NOMO-1 treated with dmso at 0.1 percent for 144 hours (cell line): ENCODE results near the gene C1orf159.

Source experiments
- DNase-seq: peaks from one replicate; lab custom pipeline; 2025; ENCODE audit not compliant: unreplicated experiment; lab: John Stamatoyannopoulos, UW

C1orf159 gene

DNA sequence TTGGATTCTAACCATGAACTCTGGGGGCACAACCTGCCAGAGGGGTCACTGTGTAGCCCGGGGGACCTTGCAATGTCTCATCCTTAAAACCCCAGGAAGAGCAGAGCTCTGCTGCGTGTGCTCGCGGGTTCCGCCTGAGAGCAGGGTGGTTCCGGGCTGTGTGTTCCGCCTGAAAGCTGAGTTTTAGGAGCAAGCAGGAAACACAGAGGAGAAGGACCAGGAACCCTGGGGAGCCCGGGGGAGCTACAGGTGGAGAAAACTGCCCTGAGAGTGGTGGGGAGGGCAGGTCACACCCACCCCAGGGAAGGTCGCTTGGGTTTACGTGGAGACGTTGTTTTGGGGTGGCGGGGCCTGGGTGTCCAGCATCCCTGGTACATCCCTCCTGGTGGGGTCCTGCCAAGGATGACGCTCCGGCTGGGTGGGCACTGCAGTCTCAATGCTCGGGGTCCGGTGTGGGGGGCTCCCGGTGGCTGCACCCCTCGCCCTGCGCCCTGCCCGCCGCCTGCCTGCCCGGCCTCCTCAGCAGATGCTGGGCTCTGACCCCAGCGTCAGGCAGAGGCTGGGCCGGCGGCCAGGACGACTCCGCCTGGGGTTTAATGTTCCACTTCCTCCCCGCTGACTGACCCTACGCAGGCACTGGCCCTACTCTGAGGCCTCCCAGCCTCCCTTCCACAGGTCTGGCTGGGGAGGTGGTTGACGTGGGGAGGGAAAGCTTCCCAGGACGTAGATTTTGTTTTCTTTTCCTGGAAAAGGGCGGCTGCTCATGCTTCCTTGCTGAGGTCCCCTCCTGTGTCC lies 17.3 kb upstream of the C1orf159 start:
- no peak for DNase-seq

DNA sequence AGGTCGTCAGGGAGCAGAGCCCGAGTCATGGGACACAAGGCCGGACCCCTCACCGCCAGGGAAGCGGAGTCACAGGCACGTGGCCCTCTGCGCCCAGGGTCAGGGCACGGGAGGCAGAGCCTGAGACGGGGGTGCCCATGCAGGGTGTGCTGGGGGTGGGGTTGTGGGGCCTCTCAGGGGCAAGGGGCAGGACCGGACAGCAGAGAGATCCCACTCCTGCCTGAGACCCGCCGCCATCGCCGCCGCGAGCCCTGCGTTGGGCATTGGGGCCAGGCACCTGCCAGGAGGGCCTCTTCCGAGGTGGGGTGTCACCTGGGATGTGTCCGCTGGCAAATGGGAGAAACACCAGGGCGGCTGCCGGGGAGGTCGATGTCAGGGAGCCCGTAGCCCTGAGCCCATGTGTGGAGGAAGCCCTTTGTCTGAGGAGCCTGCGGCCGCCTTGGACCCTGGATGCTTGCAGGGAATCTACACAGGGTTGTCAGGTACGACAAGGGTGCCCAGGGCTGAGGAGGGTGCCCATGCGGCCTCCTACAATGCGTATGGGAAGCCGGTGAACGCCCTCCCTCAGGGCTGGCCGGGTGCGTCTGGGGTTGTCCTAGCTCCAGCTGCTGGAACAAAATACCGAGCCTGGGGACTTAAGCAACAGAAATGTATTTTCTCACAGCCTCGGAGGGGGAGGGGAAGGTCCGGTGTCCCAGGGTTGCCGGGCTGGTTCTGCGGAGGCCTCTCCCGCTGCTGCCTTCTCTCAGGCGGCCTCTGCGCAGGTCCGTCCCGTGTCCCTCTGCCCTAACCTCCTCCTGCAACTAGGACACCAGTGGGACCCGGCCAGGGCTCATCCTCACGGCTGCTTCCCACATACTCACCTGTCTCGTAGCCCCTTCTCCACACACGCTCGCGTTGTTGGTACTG lies 16.4 kb upstream of the C1orf159 start:
- no peak for DNase-seq

DNA sequence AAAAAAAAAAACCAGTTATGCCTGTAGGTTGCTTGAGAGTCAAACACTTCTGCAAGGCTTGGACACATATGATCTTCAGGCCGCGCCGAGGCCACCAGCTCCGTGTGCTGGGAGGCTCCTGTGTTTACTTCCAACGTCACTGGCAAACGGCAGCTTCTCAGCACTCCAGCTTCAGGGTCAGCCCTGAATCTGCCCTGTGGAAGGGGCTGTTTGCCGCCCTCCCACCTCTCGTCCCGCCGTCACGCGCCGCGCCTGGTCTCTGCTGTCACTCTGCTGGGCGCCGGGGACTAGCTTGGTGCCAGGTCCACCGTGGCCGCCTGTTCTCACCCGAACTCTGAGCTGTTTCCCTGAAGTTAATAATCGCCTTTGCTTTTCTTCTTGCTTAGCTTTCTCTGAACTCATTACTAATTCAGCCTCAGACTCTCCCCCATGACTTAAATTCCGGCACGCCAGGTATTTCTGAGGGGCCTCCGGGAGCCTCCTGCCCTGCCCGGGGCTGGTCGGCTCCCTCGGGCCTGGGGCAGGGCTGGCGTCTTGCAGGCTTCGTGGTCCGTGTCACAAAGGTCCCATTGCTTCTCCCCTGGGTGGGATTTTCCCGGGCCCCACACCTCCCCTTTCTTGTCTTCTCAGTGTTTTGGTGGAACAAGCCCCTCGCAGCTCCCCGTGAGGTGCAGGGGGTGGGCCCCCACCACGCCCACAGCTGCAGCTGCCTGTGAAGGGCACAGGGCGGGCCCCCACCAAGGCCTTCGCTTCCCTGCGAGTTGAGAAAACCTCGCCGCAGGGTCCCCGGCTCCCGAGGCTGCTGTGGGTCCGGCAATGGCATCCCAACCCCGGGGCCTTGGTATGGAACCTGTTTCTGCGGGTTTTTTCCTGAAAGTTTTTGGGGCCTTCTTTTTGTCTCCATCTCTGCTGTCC lies 14.6 kb upstream of the C1orf159 start:
- DNase-seq: no peak

DNA sequence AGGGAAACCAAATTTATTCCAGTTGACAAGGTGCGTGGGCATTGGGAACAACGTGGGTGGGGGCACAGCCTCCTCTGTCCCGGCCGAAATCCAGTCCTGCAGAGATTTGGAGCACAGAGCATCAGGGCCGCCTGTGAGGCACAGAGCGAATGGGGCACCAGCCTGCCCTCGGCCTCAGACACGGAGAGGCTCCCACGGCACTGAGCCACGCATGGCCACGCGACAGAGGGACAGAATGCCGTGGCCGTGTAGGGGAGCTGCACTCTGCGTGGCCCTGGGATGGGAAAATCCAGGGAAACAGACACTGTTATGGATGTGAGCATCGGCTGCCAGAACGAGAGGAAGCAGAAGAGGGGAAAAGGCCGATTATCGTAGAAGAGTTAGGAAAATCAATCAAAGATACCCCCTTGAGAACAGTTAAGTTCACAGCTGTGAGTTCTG lies 13.5 kb upstream of the C1orf159 start:
- no peak for DNase-seq

DNA sequence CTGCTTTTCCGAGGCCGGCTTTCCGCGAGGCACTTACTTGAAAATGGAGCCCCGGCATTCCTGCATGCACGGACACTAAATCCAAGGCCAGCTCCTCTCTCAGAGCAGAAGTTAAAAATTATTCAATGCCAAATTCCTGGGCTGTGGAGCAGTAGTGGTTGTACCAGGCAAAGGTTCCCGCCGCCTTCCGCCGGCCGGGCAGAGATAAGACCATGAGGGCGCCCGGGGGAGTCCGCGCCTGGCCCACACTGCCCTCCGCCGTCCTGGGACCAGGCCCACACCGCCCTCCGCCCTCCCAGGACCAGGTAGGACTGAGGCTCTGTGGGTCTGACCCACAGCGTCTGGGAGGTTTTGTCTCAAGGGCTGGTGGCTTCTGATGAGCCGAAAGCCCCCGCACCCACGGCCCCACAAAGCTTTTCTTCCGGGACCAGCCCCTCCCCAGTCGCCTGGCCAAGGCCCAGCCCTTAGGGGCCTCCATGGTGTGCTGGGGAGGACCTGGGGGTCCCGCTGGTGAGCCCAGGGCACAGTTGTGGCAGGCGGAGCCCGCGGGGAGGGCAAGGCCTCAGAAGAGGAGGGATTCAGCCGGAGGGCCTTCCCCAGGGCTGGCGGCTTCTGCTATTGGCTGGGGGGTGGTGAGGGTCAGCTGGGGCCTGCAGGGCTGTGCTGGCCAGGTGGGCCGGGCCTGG lies 12.7 kb upstream of the C1orf159 start:
- no peak for DNase-seq

DNA sequence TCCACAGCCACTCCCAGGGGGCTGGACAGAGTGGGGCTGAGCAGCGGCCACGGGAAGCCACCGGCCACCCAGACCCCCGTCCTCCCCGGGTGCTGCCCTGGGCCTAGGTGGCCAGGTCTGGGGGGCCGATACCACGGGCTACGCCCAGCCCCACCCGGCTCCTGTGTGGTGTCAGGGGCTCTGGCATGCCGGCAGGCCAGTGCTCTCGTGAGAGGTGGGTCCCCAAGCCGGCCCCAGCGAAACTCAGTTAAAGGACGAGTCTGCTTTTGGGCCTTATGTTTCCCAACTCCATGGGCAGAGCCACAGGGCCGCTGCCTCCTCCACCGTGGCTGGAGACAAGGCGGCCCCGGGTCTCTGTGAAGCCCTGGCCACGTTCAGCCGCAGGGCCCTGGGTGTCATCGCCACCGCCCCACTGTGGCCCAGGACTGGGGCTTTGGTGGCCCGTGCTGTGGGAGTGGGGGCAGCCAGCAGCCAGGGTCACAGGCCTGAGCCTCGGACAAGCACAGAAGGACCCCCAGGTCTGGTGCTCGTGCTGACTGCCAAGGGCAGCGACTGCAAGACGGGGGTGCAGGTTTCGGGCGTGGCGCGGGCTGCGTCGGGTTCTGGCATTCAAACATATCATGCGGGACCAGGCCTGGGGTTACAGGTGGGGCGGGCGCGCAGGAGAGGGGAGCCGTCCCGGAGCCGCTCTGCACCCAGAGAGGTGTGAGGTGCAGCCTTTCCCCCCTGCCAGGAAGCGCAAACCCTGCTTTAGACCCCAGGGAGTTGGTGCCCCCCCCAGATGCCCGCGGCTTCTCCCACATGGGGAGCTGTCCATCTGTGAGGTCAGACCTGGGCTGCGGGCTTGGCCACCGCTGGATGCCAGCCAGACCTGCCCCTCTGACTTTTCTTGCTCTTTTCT lies 11.9 kb upstream of the C1orf159 start:
- DNase-seq: no peak

DNA sequence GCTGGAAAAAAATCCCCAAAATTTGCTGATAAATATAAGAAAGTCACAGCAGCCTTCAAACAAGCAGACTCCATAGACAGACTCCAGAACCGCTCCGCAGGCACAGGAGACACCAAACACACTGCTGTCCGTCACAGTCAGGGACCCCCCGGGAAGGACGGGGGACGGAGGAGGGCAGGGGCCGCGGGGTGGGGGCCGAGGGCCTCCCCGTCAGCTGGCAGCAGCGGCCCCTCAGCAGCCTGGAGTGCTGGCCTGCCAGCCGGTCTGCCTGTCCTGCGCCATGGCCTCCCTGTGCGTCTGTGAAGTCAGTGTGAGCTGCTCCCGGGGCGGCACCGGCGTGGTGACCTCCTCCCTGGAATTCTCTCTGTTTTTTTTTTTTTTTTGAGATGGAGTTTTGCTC lies 10.1 kb upstream of the C1orf159 start:
- DNase-seq: no peak

DNA sequence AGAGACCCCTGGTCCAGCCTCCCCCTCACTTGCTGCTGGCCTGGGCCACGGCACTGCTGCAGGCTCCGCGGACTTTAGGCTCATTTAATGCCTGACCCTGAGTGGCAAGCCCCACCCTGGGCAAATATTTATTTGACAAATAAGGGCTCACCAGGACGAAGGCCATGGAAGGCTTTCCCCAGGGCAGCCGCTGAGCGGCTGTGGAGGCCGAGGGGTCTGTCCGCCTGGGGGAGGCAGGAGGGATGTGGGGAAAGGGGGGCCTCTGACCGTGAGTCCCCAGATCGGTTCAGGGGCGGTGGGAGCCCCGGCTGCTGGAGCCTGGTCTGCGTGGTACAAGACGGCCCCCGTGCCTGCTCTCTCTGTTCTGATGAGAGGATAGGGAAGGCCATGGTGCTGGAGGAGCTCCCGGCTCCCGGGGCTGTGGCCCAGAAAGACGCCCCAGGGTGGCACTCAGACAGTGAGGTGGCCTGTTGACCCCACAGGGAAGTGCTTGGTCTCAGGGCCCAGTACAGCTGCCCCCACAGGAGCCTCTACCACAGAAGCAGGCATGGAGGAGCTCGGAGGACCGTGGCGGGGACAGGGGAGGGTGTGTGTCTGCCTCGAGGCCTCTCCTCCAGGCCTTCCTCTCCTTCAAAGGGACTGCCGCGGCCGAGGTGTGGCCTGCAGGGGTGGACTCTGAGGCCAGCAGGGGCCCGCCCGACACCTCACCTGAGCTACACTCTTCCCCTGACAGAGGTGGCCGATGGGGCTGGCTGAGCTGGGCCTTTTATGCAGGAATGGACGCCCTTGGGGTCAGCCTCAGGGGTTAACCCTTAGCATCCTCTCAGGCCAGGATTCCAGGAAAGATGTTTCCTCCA lies 9.1 kb upstream of the C1orf159 start:
- no peak for DNase-seq

DNA sequence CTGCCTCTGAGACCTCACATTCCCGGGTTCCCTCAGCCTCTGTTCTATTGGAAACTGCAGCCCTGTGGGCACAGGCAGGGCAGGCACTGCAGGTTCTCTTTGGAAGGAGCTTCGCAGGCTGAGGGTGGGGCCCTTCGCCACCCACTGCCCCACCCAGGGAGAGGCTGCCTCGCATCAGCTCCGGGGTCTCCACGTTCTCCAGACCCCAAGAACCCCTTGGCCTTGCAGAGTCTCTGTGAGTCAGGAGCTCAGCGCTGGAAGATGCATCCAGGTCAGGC lies 8.6 kb upstream of the C1orf159 start:
- DNase-seq: no peak

DNA sequence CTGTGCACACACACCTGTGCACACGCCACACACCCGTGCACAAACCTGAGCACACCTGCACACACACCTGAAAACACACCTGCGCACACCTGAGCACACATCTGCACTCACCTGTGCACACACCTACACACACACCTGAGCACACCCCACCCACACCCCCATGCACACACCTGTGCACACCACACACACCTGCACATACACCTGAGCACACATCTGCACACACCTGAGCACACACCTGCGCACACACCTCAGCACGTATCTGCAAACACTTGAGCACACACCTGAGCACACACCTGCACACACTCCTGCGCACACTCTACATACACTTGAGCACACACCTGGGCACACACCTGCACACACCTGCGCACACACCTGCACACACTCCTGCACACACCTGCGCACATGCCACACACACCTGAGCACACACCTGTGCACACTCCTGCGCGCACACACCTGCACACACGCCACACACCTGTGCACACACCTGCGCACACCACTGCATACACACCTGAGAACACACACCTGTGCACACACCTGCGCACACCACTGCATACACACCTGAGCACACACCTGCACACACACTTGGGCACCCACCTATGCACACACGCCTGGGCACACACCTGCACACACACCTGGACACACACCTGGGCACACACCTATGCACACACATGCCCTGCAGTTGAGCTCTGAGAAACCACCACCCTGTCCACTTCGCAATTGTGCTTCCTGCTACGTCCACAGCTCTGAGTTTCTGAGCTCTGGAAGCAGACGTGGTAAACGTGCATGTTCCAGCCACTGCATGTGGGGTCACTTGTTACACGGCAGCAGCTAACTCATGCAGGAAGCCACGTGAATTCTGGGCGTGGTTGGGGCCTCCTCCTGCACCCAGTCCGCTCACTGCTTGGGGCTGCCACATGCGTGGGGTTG lies 8.0 kb upstream of the C1orf159 start:
- no peak for DNase-seq

DNA sequence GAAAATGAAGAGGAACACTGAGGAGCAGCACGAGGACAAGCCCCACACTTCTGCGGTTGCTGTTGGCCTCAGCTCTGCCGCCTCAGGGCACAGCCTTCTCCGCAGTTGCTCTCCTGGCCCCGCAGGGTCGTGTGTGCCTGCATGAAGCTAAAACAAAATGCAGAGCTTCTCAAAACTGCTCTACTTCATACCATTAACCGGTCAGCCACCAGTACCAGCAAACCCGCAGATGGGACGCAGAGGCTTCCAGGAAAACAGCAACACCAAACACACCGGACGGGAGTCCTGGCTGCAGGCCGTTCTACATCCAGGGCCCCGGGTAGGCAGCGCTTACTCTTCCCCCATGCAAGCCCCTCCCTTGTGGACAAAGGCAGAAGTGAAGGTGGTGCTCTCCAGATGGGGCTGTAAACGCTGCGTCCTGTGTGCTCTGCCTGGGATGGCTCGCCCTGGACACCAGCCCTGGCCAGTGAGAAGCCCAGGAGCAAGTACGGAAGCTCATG lies 7.1 kb upstream of the C1orf159 start:
- DNase-seq: no peak

DNA sequence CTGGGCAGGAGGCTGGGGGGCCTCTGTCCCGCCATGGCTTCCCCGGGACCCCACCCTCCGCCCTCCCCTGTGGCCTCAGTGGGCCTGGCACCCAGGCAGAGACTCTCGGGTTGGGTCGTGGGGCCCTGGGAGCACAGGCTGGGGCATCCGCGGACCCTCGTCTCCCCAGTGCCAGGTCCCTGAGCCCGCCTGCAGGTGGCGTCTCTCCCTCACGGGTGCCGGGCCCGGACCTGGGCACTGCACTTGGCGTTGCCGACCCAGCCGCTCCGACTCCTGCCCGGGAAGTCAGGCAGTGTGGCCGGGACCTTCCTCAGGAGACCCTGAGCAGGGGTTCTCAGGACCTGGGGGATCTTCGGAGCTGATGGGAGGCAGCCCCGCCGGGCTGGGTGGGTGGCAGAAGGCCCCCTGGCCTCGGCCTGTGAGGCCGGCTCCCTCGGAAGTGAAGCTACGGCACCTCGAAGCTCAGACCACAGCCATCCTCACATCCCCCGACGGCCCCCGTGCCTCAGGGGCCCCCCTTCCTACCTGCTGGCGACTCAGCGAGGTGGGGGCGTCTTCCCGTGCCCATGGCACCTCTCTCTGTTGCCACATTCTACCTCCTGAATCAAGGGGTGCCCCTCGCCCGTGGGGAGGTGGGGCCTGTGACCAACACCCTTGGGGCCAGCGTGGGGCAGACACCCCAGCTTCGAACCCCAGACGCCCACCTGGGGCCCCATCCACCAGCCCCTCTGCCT lies 6.4 kb upstream of the C1orf159 start:
- peak; percentile 36 for DNase-seq

DNA sequence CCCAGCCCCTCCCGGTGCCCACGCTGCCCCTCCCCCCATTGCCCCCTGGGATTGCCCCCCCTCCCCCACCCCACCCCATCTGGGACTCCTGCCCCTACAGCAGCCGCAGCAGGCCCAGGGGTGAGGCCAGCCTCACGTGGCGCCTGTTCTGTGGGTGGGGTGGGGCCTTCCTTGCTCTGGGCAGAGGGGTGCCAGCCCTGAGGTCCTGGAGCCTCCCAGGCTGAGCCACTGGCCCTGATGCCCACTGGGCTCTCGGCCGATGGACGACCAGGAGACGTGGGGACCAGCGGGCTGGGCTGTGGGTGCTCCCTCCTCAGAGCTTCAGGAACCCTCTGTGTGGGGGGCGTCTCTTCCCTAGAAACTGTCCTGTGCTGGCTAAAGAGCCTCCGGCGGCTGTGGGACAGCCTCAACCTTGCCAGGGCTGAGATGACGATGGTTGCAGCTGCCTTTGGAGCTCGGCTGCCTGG lies 5.8 kb upstream of the C1orf159 start:
- DNase-seq: no peak

DNA sequence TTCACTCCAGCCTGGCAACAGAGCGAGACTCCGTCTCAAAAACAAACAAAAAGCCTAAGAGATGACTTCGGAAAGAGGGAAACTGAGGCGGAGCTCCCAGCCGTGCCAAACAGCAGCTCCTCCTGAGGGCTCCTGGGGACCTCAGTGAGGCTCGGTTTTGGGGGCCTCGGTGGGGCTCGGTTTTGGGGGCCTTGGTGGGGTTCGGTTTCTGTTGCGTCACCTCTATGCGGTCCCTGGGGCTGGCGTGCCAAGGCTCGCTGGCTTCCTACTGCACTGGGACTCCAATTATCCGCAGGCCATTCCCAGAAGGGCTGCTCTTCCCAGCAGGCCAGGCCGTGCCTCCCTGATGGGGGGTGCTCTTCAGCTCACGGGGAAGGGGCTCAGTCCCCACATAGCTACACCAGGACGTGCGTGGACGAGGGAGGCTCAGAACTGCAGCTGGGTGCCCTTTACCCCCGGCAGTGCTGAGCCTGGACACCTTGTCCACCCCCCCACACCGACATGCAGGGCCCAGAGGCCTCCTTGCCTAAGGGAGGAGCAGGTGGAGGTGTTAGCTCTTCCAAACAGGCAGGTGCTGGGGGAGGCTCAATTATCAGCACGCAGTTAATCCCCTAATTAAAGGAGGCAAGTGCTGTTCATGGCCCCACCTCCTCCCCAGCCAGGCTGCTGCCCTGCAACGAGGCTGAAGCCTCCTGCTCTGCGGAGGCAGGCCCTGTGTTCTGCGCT lies 5.1 kb upstream of the C1orf159 start:
- DNase-seq: no peak

DNA sequence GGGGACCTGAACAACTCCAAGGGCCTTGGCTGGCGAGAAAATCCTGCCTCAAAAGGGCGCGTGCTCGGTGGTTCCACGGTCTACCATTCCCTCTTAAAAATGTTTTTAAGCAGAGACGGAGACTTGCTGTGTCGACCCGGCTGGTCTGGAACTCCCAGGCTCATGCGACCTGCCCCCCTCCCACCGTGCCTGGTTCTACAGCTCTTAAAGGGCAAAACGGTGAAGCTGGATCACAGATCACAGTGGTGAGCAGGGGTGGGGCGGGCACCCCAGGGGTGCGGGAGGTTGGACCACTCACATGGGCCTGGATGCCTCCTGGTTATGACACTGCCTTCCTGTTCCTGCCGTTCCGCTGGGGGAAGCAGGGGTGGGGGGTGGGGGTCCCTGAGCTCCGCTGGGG lies 4.2 kb upstream of the C1orf159 start:
- no peak for DNase-seq

DNA sequence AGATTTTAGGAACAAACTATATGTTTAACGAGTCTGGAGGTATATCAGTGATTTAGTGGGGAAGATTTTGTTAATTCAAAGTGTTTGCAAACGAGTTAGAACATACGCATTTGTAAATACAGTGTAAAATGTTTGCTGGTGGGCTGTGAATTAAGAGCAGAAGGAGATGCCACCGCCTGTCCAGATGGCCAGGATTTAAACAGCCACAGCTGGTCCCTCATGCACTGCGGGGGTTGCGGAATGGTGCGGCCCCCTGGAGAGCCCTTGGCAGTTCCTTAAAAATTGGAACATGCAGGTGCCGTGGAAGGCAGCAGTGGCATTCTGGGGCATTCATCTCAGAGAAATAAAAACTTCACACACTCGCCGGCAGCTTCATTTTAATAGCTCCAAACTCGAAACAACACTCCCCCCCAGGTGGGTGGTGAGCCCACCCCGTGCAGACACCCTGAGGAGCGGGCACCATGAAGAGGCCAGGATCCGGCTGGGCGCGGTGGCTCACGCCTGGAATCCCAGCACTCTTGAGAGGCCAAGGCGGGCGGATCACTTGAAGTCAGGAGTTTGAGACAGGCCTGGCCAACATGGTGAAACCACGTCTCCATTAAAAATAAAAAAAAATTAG lies 3.5 kb upstream of the C1orf159 start:
- DNase-seq: no peak
